HG03354 (cell line): Measurements from ENCODE around the gene RAD51B.

ENCODE experiments used
- ATAC-seq: cut with Tn5 transposase; IDR thresholded peaks from one replicate; pipeline ENCODE4 v1.9.1; 2021; ENCODE audit warnings: mild to moderate bottlenecking; ENCODE audit not compliant: unreplicated experiment, poor library complexity, severe bottlenecking

RAD51B gene

GRCh38 chr14:68573722-68574121 lies 754.1 kb downstream of the RAD51B start:
- ATAC-seq = no peak

- no peak for ATAC-seq
These were observed 754.9 kb downstream of the RAD51B start for GRCh38 chr14:68574461-68574860.

GRCh38 chr14:68574906-68575305 lies 755.3 kb downstream of the RAD51B start:
- no peak for ATAC-seq

GRCh38 chr14:68575426-68575825 lies 755.8 kb downstream of the RAD51B start:
- no peak for ATAC-seq

GRCh38 chr14:68576031-68576430 lies 756.5 kb downstream of the RAD51B start:
- ATAC-seq = no peak

- no peak for ATAC-seq
These were observed 757.1 kb downstream of the RAD51B start for GRCh38 chr14:68576496-68577244.

GRCh38 chr14:68577802-68578541 lies 758.4 kb downstream of the RAD51B start:
- ATAC-seq = no peak

GRCh38 chr14:68578597-68578996 lies 759.0 kb downstream of the RAD51B start:
- no peak for ATAC-seq

GRCh38 chr14:68580096-68580645 lies 760.6 kb downstream of the RAD51B start:
- no peak for ATAC-seq

GRCh38 chr14:68580671-68581070 lies 761.1 kb downstream of the RAD51B start:
- ATAC-seq = no peak

GRCh38 chr14:68583548-68584280 lies 764.1 kb downstream of the RAD51B start:
- no peak for ATAC-seq

- no peak for ATAC-seq
These were observed 765.2 kb downstream of the RAD51B start for GRCh38 chr14:68584786-68585185.

- no peak for ATAC-seq
These were observed 766.1 kb downstream of the RAD51B start for GRCh38 chr14:68585690-68586089.

- no peak for ATAC-seq
These were observed 767.5 kb downstream of the RAD51B start for GRCh38 chr14:68586896-68587751.

GRCh38 chr14:68587931-68588330 lies 768.4 kb downstream of the RAD51B start:
- ATAC-seq = no peak

- ATAC-seq = no peak
These were observed 770.0 kb downstream of the RAD51B start for GRCh38 chr14:68589447-68590200.

- ATAC-seq = no peak
These were observed 770.6 kb downstream of the RAD51B start for GRCh38 chr14:68590201-68590522.

- ATAC-seq = no peak
These were observed 772.2 kb downstream of the RAD51B start for GRCh38 chr14:68591786-68592185.
